Bone marrow (tissue), 2 donors: ENCODE measurements around the gene GLRA3.
"Not testable (repeated sequence)": the region's sequence is repeated elsewhere in the genome, so short reads cannot be mapped to it uniquely, and the experiment has no call there.

ENCODE experiments used
- DNase-seq, 2 donors: peaks; one replicate each; lab custom pipeline; 2025; lab: John Stamatoyannopoulos, UW

The GLRA3 gene

GRCh38 chr4:174810834-174811233, 18.2 kb downstream of the GLRA3 start:
- DNase-seq = no peak

- no peak for DNase-seq
These were observed 20.2 kb downstream of the GLRA3 start for GRCh38 chr4:174808836-174809235.

GRCh38 chr4:174808119-174808518, 20.9 kb downstream of the GLRA3 start:
- no peak for DNase-seq

- no peak for DNase-seq
These were observed 23.3 kb downstream of the GLRA3 start for GRCh38 chr4:174805746-174806145.

- no peak for DNase-seq
These were observed 34.4 kb downstream of the GLRA3 start for GRCh38 chr4:174794543-174795094.

GRCh38 chr4:174789657-174790056, 39.4 kb downstream of the GLRA3 start:
- no peak for DNase-seq

- not testable (repeated sequence) for DNase-seq
These were observed 50.6 kb downstream of the GLRA3 start for GRCh38 chr4:174778274-174778986.

GRCh38 chr4:174775366-174775765, 53.7 kb downstream of the GLRA3 start:
- DNase-seq = no peak

GRCh38 chr4:174764105-174764729, 64.8 kb downstream of the GLRA3 start:
- peak in 1 of 2 donors; percentile 15 for DNase-seq

- DNase-seq = no peak
These were observed 65.5 kb downstream of the GLRA3 start for GRCh38 chr4:174763454-174764104.

GRCh38 chr4:174761451-174761850, 67.6 kb downstream of the GLRA3 start:
- no peak for DNase-seq

GRCh38 chr4:174757736-174758135, 71.3 kb downstream of the GLRA3 start:
- no peak for DNase-seq

GRCh38 chr4:174753021-174753420, 76.0 kb downstream of the GLRA3 start:
- no peak for DNase-seq

GRCh38 chr4:174752026-174752425, 77.0 kb downstream of the GLRA3 start:
- no peak for DNase-seq

- no peak for DNase-seq
These were observed 80.0 kb downstream of the GLRA3 start for GRCh38 chr4:174749091-174749490.

- DNase-seq = no peak
These were observed 82.3 kb downstream of the GLRA3 start for GRCh38 chr4:174746710-174747109.

- no peak for DNase-seq
These were observed 86.5 kb downstream of the GLRA3 start for GRCh38 chr4:174742561-174742960.

GRCh38 chr4:174739576-174739975, 89.5 kb downstream of the GLRA3 start:
- DNase-seq = no peak

- no peak for DNase-seq
These were observed 94.9 kb downstream of the GLRA3 start for GRCh38 chr4:174734181-174734580.

- no peak for DNase-seq
These were observed 111.2 kb downstream of the GLRA3 start for GRCh38 chr4:174717828-174718227.

- DNase-seq = no peak
These were observed 111.9 kb downstream of the GLRA3 start for GRCh38 chr4:174716986-174717770.
